GM23338 (cell line): Measurements from ENCODE around the gene PDE4B. TPM values are rescaled to one million over a fixed set of nuclear protein-coding genes. Genes with fewer than 3 reads are reported as not detected.
A peak's percentile ranks its signal among the peaks of the same experiment; 100 is the strongest.

Experiments used
- ATAC-seq: fragments of 200-7000 bp; cut with Tn5 transposase; 3 replicates; pipeline ENCODE4 v1.9.1; 2020
- DNase-seq: peaks from one replicate; pipeline ENCODE4 v3.0.0-alpha.2; 2015; ENCODE audit warnings: low spot score
- H2AFZ ChIP-seq: fragments of 200-600 bp; sonication (generic); 2 replicates; pipeline ENCODE4 v1.8.0; 2016; ENCODE audit warnings: antibody characterized with exemption, mild to moderate bottlenecking, moderate library complexity
- H3F3A ChIP-seq: fragments of 200-600 bp; sonication (generic); replicated peaks from 2 replicates; pipeline ENCODE4 v1.8.0; 2017; ENCODE audit warnings: antibody characterized with exemption, mixed run types, low read depth
- H3K27ac ChIP-seq: fragments of 200-600 bp; sonication (generic); 2 replicates; pipeline ENCODE4 v1.6.1; 2016; ENCODE audit warnings: low read depth
- H3K27me3 ChIP-seq: fragments of 200-600 bp; sonication (generic); 2 replicates; pipeline ENCODE4 v1.8.0; 2016; ENCODE audit warnings: mild to moderate bottlenecking, mixed run types, moderate library complexity; ENCODE audit not compliant: insufficient read depth
- H3K36me3 ChIP-seq: fragments of 200-600 bp; sonication (generic); 2 replicates; pipeline ENCODE4 v1.8.0; 2016; ENCODE audit warnings: mild to moderate bottlenecking; ENCODE audit not compliant: insufficient read depth
- H3K4me1 ChIP-seq: fragments of 200-600 bp; sonication (generic); 2 replicates; pipeline ENCODE4 v1.8.0; 2016; ENCODE audit warnings: mild to moderate bottlenecking, moderate library complexity; ENCODE audit not compliant: insufficient read depth
- H3K4me2 ChIP-seq: fragments of 200-600 bp; sonication (generic); 2 replicates; pipeline ENCODE4 v1.7.1; 2017; ENCODE audit warnings: mixed run types
- H3K4me3 ChIP-seq: fragments of 200-600 bp; sonication (generic); 2 replicates; pipeline ENCODE4 v1.6.1; 2016; ENCODE audit warnings: mixed run types
- H3K79me2 ChIP-seq: fragments of 200-600 bp; sonication (generic); replicated peaks from 2 replicates; pipeline ENCODE4 v1.8.0; 2017; ENCODE audit warnings: mild to moderate bottlenecking; ENCODE audit not compliant: insufficient read depth
- H3K9me2 ChIP-seq: fragments of 200-600 bp; sonication (generic); 2 replicates; pipeline ENCODE4 v1.8.0; 2017; ENCODE audit not compliant: insufficient read depth
- H4K20me1 ChIP-seq: fragments of 200-600 bp; sonication (generic); replicated peaks from 2 replicates; pipeline ENCODE4 v1.8.0; 2017; ENCODE audit warnings: mild to moderate bottlenecking; ENCODE audit not compliant: insufficient read depth
- H3K27ac Mint-ChIP-seq: 2 replicates; pipeline ENCODE4 v1.8.0; 2020; ENCODE audit warnings: inconsistent platforms, mild to moderate bottlenecking, moderate library complexity, mixed read lengths
- H3K27me3 Mint-ChIP-seq: 3 replicates; pipeline ENCODE4 v1.8.0; 2022; ENCODE audit warnings: low read depth, mild to moderate bottlenecking, moderate library complexity, mixed read lengths, inconsistent platforms; ENCODE audit not compliant: insufficient read depth, poor library complexity
- H3K36me3 Mint-ChIP-seq: 3 replicates; pipeline ENCODE4 v1.8.0; 2021; ENCODE audit warnings: low read depth, mild to moderate bottlenecking, inconsistent platforms, moderate library complexity, mixed read lengths
- H3K4me1 Mint-ChIP-seq: 3 replicates; pipeline ENCODE4 v1.8.0; 2020; ENCODE audit warnings: mild to moderate bottlenecking, inconsistent platforms, mixed read lengths
- H3K4me3 Mint-ChIP-seq: 3 replicates; pipeline ENCODE4 v1.8.0; 2021; ENCODE audit warnings: moderate library complexity, mild to moderate bottlenecking, inconsistent platforms, mixed read lengths
- H3K9me3 Mint-ChIP-seq: 3 replicates; pipeline ENCODE4 v1.8.0; 2020; ENCODE audit warnings: moderate library complexity, mild to moderate bottlenecking, inconsistent platforms, mixed read lengths
- EZH2 ChIP-seq: fragments of 200-600 bp; sonication (generic); IDR thresholded peaks from one replicate; pipeline ENCODE4 v1.8.0; 2017; ENCODE audit warnings: antibody characterized with exemption, mild to moderate bottlenecking, low read depth; ENCODE audit not compliant: unreplicated experiment
- NANOG ChIP-seq: IDR thresholded peaks from 2 replicates; pipeline ENCODE4 v1.6.1; 2016; ENCODE audit warnings: antibody characterized with exemption, borderline replicate concordance
- STAT1 ChIP-seq: IDR thresholded peaks from one replicate; pipeline ENCODE4 v1.6.1; 2016; ENCODE audit warnings: antibody characterized with exemption; ENCODE audit not compliant: unreplicated experiment
- ZNF114 ChIP-seq: fragments of 250-450 bp; sonication (Bioruptor Pico); IDR thresholded peaks from 2 replicates; pipeline ENCODE4 v1.5.0; 2020; ENCODE audit warnings: mild to moderate bottlenecking, moderate library complexity
- ZNF331 ChIP-seq: fragments of 250-450 bp; sonication (Bioruptor Pico); IDR thresholded peaks from 2 replicates; pipeline ENCODE4 v1.5.0; 2020; ENCODE audit warnings: low read depth, mild to moderate bottlenecking, moderate library complexity
- ZNF462 ChIP-seq: fragments of 250-450 bp; sonication (Bioruptor Pico); IDR thresholded peaks from 2 replicates; pipeline ENCODE4 v1.5.0; 2020; ENCODE audit warnings: mild to moderate bottlenecking, moderate library complexity
- polyA plus RNA-seq: library from polyadenylated mRNA; unstranded; fragments of >200 nt; fragmentation: Nextera tagmentation; extraction: Ambion mirVana; gene quantifications from 2 replicates; pipeline ENCODE4 v1.2.1, GENCODE V29; 2016
- total RNA-seq: library from RNA; depleted of rRNA; stranded (reverse); fragments of >200 nt; shearing (Covaris generic); gene quantifications from 2 replicates; pipeline ENCODE4 v1.2.3, GENCODE V29; 2014
- TF ChIP-seq, protein P1 (sequence below), 2 experiments: fragments of 200-600 bp in 1 of 2; sonication (generic) in 1 of 2; conservative IDR thresholded peaks; 2 replicates each; pipeline versions ENCODE4 v1.5.1 to v1.6.1; 2016 to 2017; ENCODE audit warnings: antibody characterized with exemption in 2 of 2, low read depth in 2 of 2, mild to moderate bottlenecking in 2 of 2, moderate library complexity in 1 of 2

The PDE4B gene
- total and polyA plus RNA-seq, 2 experiments from 2014 or later, result 14.0 to 25.6 TPM

DNA sequence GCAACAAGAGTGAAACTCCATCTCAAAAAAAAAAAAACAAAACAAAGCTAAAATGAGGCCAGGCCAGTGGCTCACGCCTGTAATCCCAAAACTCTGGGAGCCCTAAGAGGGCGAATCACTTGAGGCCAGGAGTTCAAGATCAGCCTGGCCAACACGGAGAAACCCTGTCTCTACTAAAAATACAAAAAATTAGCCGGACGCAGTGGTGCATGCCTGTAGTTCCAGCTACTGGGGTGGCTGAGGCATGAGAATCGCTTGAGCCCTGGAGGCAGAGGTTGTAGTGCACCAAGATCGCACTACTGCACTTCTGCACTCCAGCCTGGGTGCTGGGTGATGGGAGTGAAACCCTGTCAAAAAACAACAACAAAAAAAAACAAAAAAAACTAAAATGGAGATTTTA is 550.0 kb downstream of the PDE4B start:
- Histone ChIP-seq H4K20me1 (no peaks in the 10 kb centered on the region), H3K4me2 (no peak overlapping the region), H3K79me2 (peaks cover 100% of the 10 kb centered on the region), H3K4me1 (peaks cover 78% of the 10 kb centered on the region), H3K36me3 (no peaks in the 10 kb centered on the region), H3K27ac (no peak overlapping the region), H2AFZ (no peak overlapping the region), H3K9me2 (no peaks in the 10 kb centered on the region), H3K27me3 (no peaks in the 10 kb centered on the region), H3K4me3 (no peak overlapping the region), H3F3A (no peaks in the 10 kb centered on the region)
- no peaks in the 10 kb centered on the region for H3K36me3 Mint-ChIP-seq
- peaks cover 46% of the 10 kb centered on the region for H3K4me1 Mint-ChIP-seq
- no peak for DNase-seq
- TF ChIP-seq ZNF331 (no peak), STAT1 (no peak), ZNF114 (CRISPR knock-in tag) (no peak), NANOG (no peak), EZH2 (no peak)
- TF ChIP-seq, protein P1, sequence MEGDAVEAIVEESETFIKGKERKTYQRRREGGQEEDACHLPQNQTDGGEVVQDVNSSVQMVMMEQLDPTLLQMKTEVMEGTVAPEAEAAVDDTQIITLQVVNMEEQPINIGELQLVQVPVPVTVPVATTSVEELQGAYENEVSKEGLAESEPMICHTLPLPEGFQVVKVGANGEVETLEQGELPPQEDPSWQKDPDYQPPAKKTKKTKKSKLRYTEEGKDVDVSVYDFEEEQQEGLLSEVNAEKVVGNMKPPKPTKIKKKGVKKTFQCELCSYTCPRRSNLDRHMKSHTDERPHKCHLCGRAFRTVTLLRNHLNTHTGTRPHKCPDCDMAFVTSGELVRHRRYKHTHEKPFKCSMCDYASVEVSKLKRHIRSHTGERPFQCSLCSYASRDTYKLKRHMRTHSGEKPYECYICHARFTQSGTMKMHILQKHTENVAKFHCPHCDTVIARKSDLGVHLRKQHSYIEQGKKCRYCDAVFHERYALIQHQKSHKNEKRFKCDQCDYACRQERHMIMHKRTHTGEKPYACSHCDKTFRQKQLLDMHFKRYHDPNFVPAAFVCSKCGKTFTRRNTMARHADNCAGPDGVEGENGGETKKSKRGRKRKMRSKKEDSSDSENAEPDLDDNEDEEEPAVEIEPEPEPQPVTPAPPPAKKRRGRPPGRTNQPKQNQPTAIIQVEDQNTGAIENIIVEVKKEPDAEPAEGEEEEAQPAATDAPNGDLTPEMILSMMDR (conservative IDR thresholded peaks at IDR 0.05; ENCODE audit: low read depth in 2 of 2), result no peak
- peak; percentile 54 for ATAC-seq
- H3K27me3 Mint-ChIP-seq, result no peaks in the 10 kb centered on the region
- H3K27ac Mint-ChIP-seq, result no peak overlapping the region
- H3K9me3 Mint-ChIP-seq, result no peaks in the 10 kb centered on the region
- H3K4me3 Mint-ChIP-seq, result no peak overlapping the region

GRCh38 chr1:66343569-66344325 is 551.1 kb downstream of the PDE4B start:
- H3K36me3 ChIP-seq, result no peaks in the 10 kb centered on the region
- H3K4me2 ChIP-seq, result no peak overlapping the region
- no peak overlapping the region for H3K4me3 Mint-ChIP-seq
- H3K4me1 ChIP-seq, result peaks cover 85% of the 10 kb centered on the region
- no peaks in the 10 kb centered on the region for H3K27me3 Mint-ChIP-seq
- H3K4me1 Mint-ChIP-seq, result peaks cover 47% of the 10 kb centered on the region
- no peak overlapping the region for H3K27ac Mint-ChIP-seq
- H3K36me3 Mint-ChIP-seq, result no peaks in the 10 kb centered on the region
- DNase-seq, result no peak
- no peak overlapping the region for H3K27ac ChIP-seq
- ATAC-seq, result no peak
- H3K9me3 Mint-ChIP-seq, result no peaks in the 10 kb centered on the region
- no peak overlapping the region for H3K4me3 ChIP-seq
- no peaks in the 10 kb centered on the region for H3K27me3 ChIP-seq
- H2AFZ ChIP-seq, result no peak overlapping the region
- TF ChIP-seq, protein P1 (conservative IDR thresholded peaks at IDR 0.05; ENCODE audit: low read depth in 2 of 2), result peak; percentile 17 to 39; a peak in 3 of 4 replicates
- TF ChIP-seq ZNF462 (CRISPR knock-in tag), result no peak
- H3F3A ChIP-seq, result no peaks in the 10 kb centered on the region
- H4K20me1 ChIP-seq, result no peaks in the 10 kb centered on the region
- no peaks in the 10 kb centered on the region for H3K9me2 ChIP-seq
- H3K79me2 ChIP-seq, result peaks cover 100% of the 10 kb centered on the region
